IMR-90 (cell line): ENCODE results near the gene LCN10. TPM values are rescaled to one million over a fixed set of nuclear protein-coding genes. Genes with fewer than 3 reads are reported as not detected.

Experiments
- ATAC-seq: fragments of 200-7000 bp; cut with Tn5 transposase; 2 replicates; pipeline ENCODE4 v1.9.1; 2020; ENCODE audit warnings: low read depth, mild to moderate bottlenecking, moderate library complexity
- BruUV-seq: library from RNA; stranded (reverse); fragments of 400-500 nt; replicated peaks from 2 replicates; lab custom pipeline; 2021; lab: Mats Ljungman, UMichigan
- CTCF ChIA-PET: fragments of 300-600 bp; formaldehyde crosslinking; extraction: SDS; loops from one replicate; lab custom pipeline; 2021; ENCODE audit warnings: antibody characterized with exemption; lab: Yijun Ruan, JAX
- POLR2A ChIA-PET: fragments of 300-600 bp; sonication (Branson Sonifier 250); formaldehyde crosslinking; loops from one replicate; lab custom pipeline; 2022; ENCODE audit warnings: antibody characterized with exemption; ENCODE audit not compliant: unreplicated experiment; lab: Charles Lee
- DNase-seq: peaks from one replicate; pipeline ENCODE4 v3.0.0; 2013
- H2AFZ ChIP-seq: replicated peaks from 2 replicates; pipeline ENCODE3; 2013; ENCODE audit warnings: low read length, mild to moderate bottlenecking; ENCODE audit not compliant: poor library complexity
- H2AK5ac ChIP-seq: 2 replicates; pipeline ENCODE4 v1.6.1; 2013; ENCODE audit warnings: low read depth, low read length, inconsistent platforms
- H2AK9ac ChIP-seq: replicated peaks from 2 replicates; pipeline ENCODE3; 2013; ENCODE audit warnings: mild to moderate bottlenecking, low read depth, low read length, moderate library complexity; ENCODE audit not compliant: poor library complexity
- H2BK120ac ChIP-seq: 2 replicates; pipeline ENCODE4 v1.6.1; 2013; ENCODE audit warnings: low read depth, low read length, inconsistent platforms
- H2BK15ac ChIP-seq: 3 replicates; pipeline ENCODE4 v1.6.1; 2013; ENCODE audit warnings: low read depth, low read length, inconsistent platforms
- H2BK20ac ChIP-seq: 2 replicates; pipeline ENCODE4 v1.6.1; 2013; ENCODE audit warnings: low read depth, mild to moderate bottlenecking, inconsistent platforms, low read length, moderate library complexity
- H2BK5ac ChIP-seq: 2 replicates; pipeline ENCODE4 v1.6.1; 2013; ENCODE audit warnings: mild to moderate bottlenecking, low read depth, low read length, inconsistent platforms; ENCODE audit not compliant: poor library complexity, severe bottlenecking
- H3K14ac ChIP-seq: replicated peaks from 2 replicates; pipeline ENCODE4 v1.6.1; 2013; ENCODE audit warnings: low read depth, low read length, inconsistent platforms
- H3K18ac ChIP-seq: 2 replicates; pipeline ENCODE4 v1.6.1; 2013; ENCODE audit warnings: low read depth, low read length, control low read depth
- H3K23ac ChIP-seq: 2 replicates; pipeline ENCODE4 v1.6.1; 2013; ENCODE audit warnings: low read depth, low read length, inconsistent platforms
- H3K27ac ChIP-seq: 2 replicates; pipeline ENCODE4 v1.5.1; 2013; ENCODE audit warnings: mild to moderate bottlenecking, control low read depth, low read length; ENCODE audit not compliant: insufficient read depth
- H3K27me3 ChIP-seq: 2 replicates; pipeline ENCODE4 v1.6.1; 2013; ENCODE audit warnings: low read length; ENCODE audit not compliant: control insufficient read depth, insufficient read depth
- H3K36me3 ChIP-seq: 2 replicates; pipeline ENCODE4 v1.6.1; 2013; ENCODE audit warnings: low read length, mixed read lengths; ENCODE audit not compliant: control insufficient read depth, insufficient read depth
- H3K4ac ChIP-seq: 2 replicates; pipeline ENCODE4 v1.6.1; 2013; ENCODE audit warnings: low read depth, low read length, inconsistent platforms
- H3K4me1 ChIP-seq: 2 replicates; pipeline ENCODE4 v1.6.1; 2013; ENCODE audit warnings: low read length, mixed read lengths; ENCODE audit not compliant: control insufficient read depth, insufficient read depth
- H3K4me2 ChIP-seq: 2 replicates; pipeline ENCODE4 v1.6.1; 2013; ENCODE audit warnings: low read depth, mild to moderate bottlenecking, control low read depth, low read length, moderate library complexity
- H3K4me3 ChIP-seq: 2 replicates; pipeline ENCODE4 v1.5.1; 2013; ENCODE audit warnings: low read depth, mild to moderate bottlenecking, control low read depth, low read length, moderate library complexity; ENCODE audit not compliant: insufficient read depth
- H3K56ac ChIP-seq: 2 replicates; pipeline ENCODE4 v1.6.1; 2013; ENCODE audit warnings: low read length, inconsistent platforms; ENCODE audit not compliant: insufficient read depth; ENCODE audit errors: extremely low read depth
- H3K79me1 ChIP-seq, 2 experiments: 2 replicates each; pipeline ENCODE4 v1.6.1; 2013; ENCODE audit warnings: low read length in 2 of 2, inconsistent platforms in 1 of 2, low read depth in 1 of 2
- H3K9ac ChIP-seq: 2 replicates; pipeline ENCODE4 v1.6.1; 2013; ENCODE audit warnings: low read depth, low read length, control low read depth
- H3K9me1 ChIP-seq: 2 replicates; pipeline ENCODE4 v1.6.1; 2013; ENCODE audit warnings: low read length, inconsistent platforms; ENCODE audit not compliant: insufficient read depth
- H3K9me3 ChIP-seq: 2 replicates; pipeline ENCODE4 v1.6.1; 2013; ENCODE audit warnings: low read length; ENCODE audit not compliant: control insufficient read depth, insufficient read depth
- H4K20me1 ChIP-seq: 2 replicates; pipeline ENCODE4 v1.6.1; 2013; ENCODE audit warnings: low read length, inconsistent platforms; ENCODE audit not compliant: insufficient read depth
- H4K5ac ChIP-seq: 2 replicates; pipeline ENCODE4 v1.6.1; 2013; ENCODE audit warnings: mild to moderate bottlenecking, low read depth, low read length, control low read depth
- H4K8ac ChIP-seq, 2 experiments: 2 replicates each; pipeline ENCODE4 v1.6.1; 2013; ENCODE audit warnings: low read depth in 2 of 2, low read length in 2 of 2, control low read depth in 1 of 2, inconsistent platforms in 1 of 2
- H4K91ac ChIP-seq: 2 replicates; pipeline ENCODE4 v1.6.1; 2013; ENCODE audit warnings: low read depth, low read length, inconsistent platforms; ENCODE audit not compliant: insufficient read depth
- CHD1 ChIP-seq: IDR thresholded peaks from 2 replicates; pipeline ENCODE4 v1.6.1; 2012; ENCODE audit warnings: low read depth, low read length, improper control_type of control experiment
- MAFK ChIP-seq: IDR thresholded peaks from 2 replicates; pipeline ENCODE4 v1.6.1; 2012; ENCODE audit warnings: low read depth, low read length, improper control_type of control experiment
- MXI1 ChIP-seq: IDR thresholded peaks from 2 replicates; pipeline ENCODE4 v1.6.1; 2012; ENCODE audit warnings: low read depth, mild to moderate bottlenecking, low read length, moderate library complexity, borderline replicate concordance
- SMC3 ChIP-seq: fragments of 150-350 bp; IDR thresholded peaks from 2 replicates; pipeline ENCODE4 v1.6.1; 2016; ENCODE audit warnings: low read depth, mild to moderate bottlenecking, antibody characterized with exemption, low read length, moderate library complexity
- WGBS, 2 experiments: methylation state at CpG; one replicate each; pipeline versions ENCODE4 v1.1.5 to v1.1.7; 2013; ENCODE audit warnings: missing lambda C conversion rate in 2 of 2; ENCODE audit not compliant: insufficient read length in 1 of 2; ENCODE audit errors: extremely low coverage in 2 of 2; 5-methylcytosine and 5-hydroxymethylcytosine counted together
- dilution Hi-C: fragments of 300-500 bp; cut with HindIII; formaldehyde crosslinking; loops from one replicate; pipeline ENCODE4 v1.14.3; 2018; ENCODE audit warnings: low sequenced_read_pairs; ENCODE audit not compliant: unreplicated experiment
- in situ Hi-C: fragments of 300-500 bp; cut with MboI; formaldehyde crosslinking; loops from 3 replicates; pipeline ENCODE4 v1.14.3; 2019; ENCODE audit warnings: low sequenced_read_pairs, inconsistent platforms, mixed read lengths
- intact Hi-C: fragments of 100-400 bp; cut with micrococcal nuclease; formaldehyde crosslinking; loops from 2 replicates; pipeline ENCODE4 v1.10.0; 2022
- polyA plus RNA-seq, 3 experiments: library from polyadenylated mRNA; depleted of rRNA; stranded (reverse); fragments of >200 nt; gene quantifications; 2 replicates each; pipeline ENCODE4 v1.2.3, GENCODE V29; 2012; ENCODE audit warnings: low replicate concordance in 1 of 3
- total RNA-seq: library from RNA; depleted of rRNA; stranded (reverse); fragments of >200 nt; gene quantifications from 2 replicates; pipeline ENCODE4 v1.2.3, GENCODE V29; 2012

The LCN10 gene
- total and polyA plus RNA-seq, 2 of the 4 experiments (the other 2 are of a cell fraction) = not detected

GRCh38 chr9:136732444-136733178 lies 10.1 kb downstream of the LCN10 start:
- no peak overlapping the region for H2BK15ac ChIP-seq
- no peaks in the 10 kb centered on the region for H3K9me1 ChIP-seq
- H3K9me3 ChIP-seq = no peaks in the 10 kb centered on the region
- H3K18ac ChIP-seq = no peak overlapping the region
- H3K27me3 ChIP-seq = peaks cover 3% of the 10 kb centered on the region; the same call in 1 of the 2 replicates
- H3K23ac ChIP-seq = no peak overlapping the region
- intact Hi-C loops (no loop called here), dilution Hi-C loops (no loop called here), in situ Hi-C loops (no loop called here)
- BruUV-seq = no TSS peak
- H4K91ac ChIP-seq = no peak overlapping the region
- H3K4me1 ChIP-seq = peaks cover 4% of the 10 kb centered on the region; the same call in 1 of the 2 replicates
- H2BK5ac ChIP-seq = no peak overlapping the region
- no peak overlapping the region for H4K5ac ChIP-seq
- no peak overlapping the region for H2AFZ ChIP-seq
- H4K20me1 ChIP-seq = peaks cover 3% of the 10 kb centered on the region
- ChIA-PET POLR2A (no interaction called here), CTCF (no interaction called here)
- peaks cover 10 to 35% of the 10 kb centered on the region in 2 experiments; a peak in 3 of 4 replicates for H3K79me1 ChIP-seq
- ATAC-seq (no peak), DNase-seq (no peak)
- no peak overlapping the region for H2AK5ac ChIP-seq
- no peak overlapping the region for H2BK120ac ChIP-seq
- no peak overlapping the region for H3K14ac ChIP-seq
- no peaks in the 10 kb centered on the region for H3K36me3 ChIP-seq
- H2BK20ac ChIP-seq = no peak overlapping the region
- H4K8ac ChIP-seq = no peak overlapping the region
- H3K4me2 ChIP-seq = no peak overlapping the region
- H2AK9ac ChIP-seq = no peak overlapping the region
- TF ChIP-seq MAFK (no peak), CHD1 (no peak), MXI1 (no peak), SMC3 (no peak)
- 64% methylated on average over 7 of the region's 16 CpGs; no CpG with 5 or more reads in 1 of the 2 experiments for WGBS, 2 experiments
- no peak overlapping the region for H3K56ac ChIP-seq
- no peak overlapping the region for H3K4me3 ChIP-seq
- no peak overlapping the region for H3K9ac ChIP-seq
- H3K27ac ChIP-seq = no peak overlapping the region
- H3K4ac ChIP-seq = no peak overlapping the region
